Aorta (tissue), 5 donors: ENCODE data around the gene GNE. TPM values are rescaled to one million over a fixed set of nuclear protein-coding genes. Genes with fewer than 3 reads are reported as not detected.

ENCODE experiments used
- ATAC-seq: fragments of 200-7000 bp; cut with Tn5 transposase; one replicate; pipeline ENCODE4 v1.9.1; 2022; ENCODE audit warnings: moderate library complexity; ENCODE audit not compliant: low FRiP score
- DNase-seq, 2 donors: peaks; one replicate each; pipeline ENCODE4 v3.0.0-alpha.2; 2020
- H3K27ac ChIP-seq, 2 donors: one replicate each; pipeline ENCODE4 v1.5.1; 2013; ENCODE audit warnings: low read length in 2 of 2, mild to moderate bottlenecking in 2 of 2, moderate library complexity in 2 of 2, control low read depth in 1 of 2, inconsistent platforms in 1 of 2, low read depth in 1 of 2
- H3K27me3 ChIP-seq, 2 donors: one replicate each; pipeline ENCODE4 v1.6.1; 2013; ENCODE audit warnings: control low read depth in 1 of 2, low read length in 1 of 2, mild to moderate bottlenecking in 1 of 2, moderate library complexity in 1 of 2; ENCODE audit not compliant: insufficient read depth in 2 of 2, control insufficient read depth in 1 of 2
- H3K36me3 ChIP-seq, 2 donors: one replicate each; pipeline ENCODE4 v1.6.1; 2013; ENCODE audit warnings: control low read depth in 1 of 2, low read length in 1 of 2, mild to moderate bottlenecking in 1 of 2; ENCODE audit not compliant: insufficient read depth in 2 of 2, control insufficient read depth in 1 of 2
- H3K4me1 ChIP-seq, 2 donors: one replicate each; pipeline ENCODE4 v1.6.1; 2013; ENCODE audit warnings: low read length in 2 of 2, control low read depth in 1 of 2, mild to moderate bottlenecking in 1 of 2, moderate library complexity in 1 of 2; ENCODE audit not compliant: insufficient read depth in 2 of 2, control insufficient read depth in 1 of 2
- H3K4me3 ChIP-seq, 2 donors: one replicate each; pipeline ENCODE4 v1.5.1; 2013; ENCODE audit warnings: low read length in 2 of 2, control low read depth in 1 of 2, mild to moderate bottlenecking in 1 of 2
- H3K9me3 ChIP-seq: one replicate; pipeline ENCODE4 v1.6.1; 2013; ENCODE audit warnings: mild to moderate bottlenecking, low read length; ENCODE audit not compliant: control insufficient read depth
- WGBS, 2 donors: extraction: QIAGEN DNeasy Blood & Tissue Kit; methylation state at CpG; one replicate each; pipeline ENCODE4 v1.1.7; 2013; 5-methylcytosine and 5-hydroxymethylcytosine counted together
- intact Hi-C, 2 donors: fragments of 100-400 bp; cut with DNase I; formaldehyde crosslinking; loops; one replicate each; pipeline versions ENCODE4 v1.14.2 to v1.15.0; 2022
- polyA plus RNA-seq, 2 donors: library from polyadenylated mRNA; stranded (reverse); fragments of 200-250 nt; gene quantifications; one replicate each; pipeline ENCODE4 v1.2.3, GENCODE V29; 2013
- total RNA-seq, 2 donors: library from RNA; stranded (reverse); fragmentation: NEBNext Ultra II Directional; extraction: Animal tissue kit (Norgen Biotek cat#: 25700); gene quantifications; one replicate each; pipeline ENCODE4 v1.2.1, GENCODE V29; 2021
- donor health status: healthy with polysubstance abuse.
- donor health status: Bipolar disorder and iron deficiency.
- donor health status: DM: no; HTN: no; CAD: no.
- donor health status: DM: no; HTN: no; CAD: no.
- donor health status: DM: yes; HTN: yes; CAD: no.

Gene GNE
- total and polyA plus RNA-seq, 4 donors, result 7.1 to 21.2 (median 15.2) TPM

GRCh38 chr9:36210722-36211121 is 47.5 kb downstream of the GNE start:
- DNase-seq, result no peak
- Histone ChIP-seq H3K4me3 (no peak overlapping the region), H3K27ac (peak overlapping the region in 1 of 2 donors; percentile 35), H3K36me3 (no peaks in the 10 kb centered on the region), H3K9me3 (no peaks in the 10 kb centered on the region), H3K27me3 (no peaks in the 10 kb centered on the region), H3K4me1 (peaks cover 1 to 4% of the 10 kb centered on the region in 2 donors)
- intact Hi-C loops, result no loop called here
- ATAC-seq, result no peak
- 46 to 50% methylated on average over 8 of the region's 8 CpGs for WGBS, 2 donors

DNA sequence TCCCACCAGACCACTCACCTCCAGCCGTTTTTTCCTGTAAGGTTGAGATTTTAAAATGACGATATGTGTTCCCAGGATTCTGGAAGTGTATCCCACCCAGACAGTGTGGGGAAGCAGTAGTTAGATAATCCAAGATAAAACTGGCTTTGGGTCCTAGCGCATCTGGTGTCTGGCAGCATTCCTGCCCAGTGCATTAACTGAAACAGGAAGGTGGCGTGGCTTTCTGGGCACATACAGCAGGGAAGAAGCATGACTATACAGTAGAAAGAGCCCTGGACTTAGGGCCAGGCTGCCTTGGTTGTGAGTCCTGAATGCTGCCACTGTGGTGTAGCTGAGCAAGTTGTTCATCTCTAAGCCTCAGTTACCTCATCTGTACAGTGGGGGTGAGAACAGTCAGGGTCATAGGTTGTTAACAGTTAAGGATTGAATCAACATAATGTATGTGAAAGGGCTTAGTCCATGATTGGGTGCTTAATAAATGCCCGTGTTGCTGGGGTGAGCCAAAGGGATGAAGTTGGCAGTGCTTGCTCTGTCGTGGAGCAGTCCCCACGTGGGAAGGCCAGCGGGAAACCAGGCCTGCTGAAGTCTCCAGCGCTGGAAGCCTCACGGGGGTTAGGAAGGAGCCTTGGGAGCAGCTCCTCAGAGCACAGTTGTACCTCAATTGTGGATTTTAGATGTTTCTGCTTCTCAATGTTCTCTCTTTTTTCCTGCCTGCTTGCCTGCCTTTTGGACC is 49.6 kb downstream of the GNE start:
- WGBS, 2 donors, result 34 to 39% methylated on average over 10 of the region's 10 CpGs
- Histone ChIP-seq H3K36me3 (peaks cover 6 to 10% of the 10 kb centered on the region in 2 donors), H3K4me1 (peaks cover 1 to 4% of the 10 kb centered on the region in 2 donors), H3K27me3 (no peaks in the 10 kb centered on the region), H3K27ac (peak overlapping the region; percentile 52 to 84), H3K4me3 (no peak overlapping the region), H3K9me3 (no peaks in the 10 kb centered on the region)
- intact Hi-C loops, result no loop called here
- ATAC-seq (no peak), DNase-seq (no peak)

- H3K4me1 ChIP-seq, result peaks cover 1 to 4% of the 10 kb centered on the region in 2 donors
- ATAC-seq (no peak), DNase-seq (no peak)
- no peak overlapping the region for H3K4me3 ChIP-seq
- peak overlapping the region; percentile 52 to 75 for H3K27ac ChIP-seq
- peaks cover 8 to 10% of the 10 kb centered on the region in 2 donors for H3K36me3 ChIP-seq
- 44 to 52% methylated on average over 1 of the region's 1 CpG for WGBS, 2 donors
- intact Hi-C loops, result no loop called here
- H3K9me3 ChIP-seq, result no peaks in the 10 kb centered on the region
- no peaks in the 10 kb centered on the region for H3K27me3 ChIP-seq
Measured at GRCh38 chr9:36207546-36208012, 50.7 kb downstream of the GNE start.

DNA sequence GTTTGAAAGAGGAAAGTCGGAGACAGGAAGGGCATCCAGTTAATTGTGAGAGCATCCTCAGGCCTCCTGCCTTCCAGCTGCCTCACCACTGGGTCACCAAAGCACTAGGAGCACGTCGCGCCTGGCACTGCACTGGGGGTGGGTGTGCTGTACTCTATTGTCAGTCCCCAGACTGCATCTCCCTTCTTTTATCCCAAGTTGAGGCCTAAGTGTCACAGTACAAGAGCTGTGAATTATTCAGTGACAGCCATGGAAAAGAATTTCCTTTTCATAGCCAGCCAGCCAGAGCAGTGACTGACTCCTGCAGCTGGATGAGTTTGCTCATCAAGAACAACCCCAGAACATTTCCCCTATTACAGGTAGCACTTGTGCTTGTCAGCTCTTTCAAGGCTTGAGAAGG is 51.2 kb downstream of the GNE start:
- intact Hi-C loops, result no loop called here
- H3K27ac ChIP-seq, result peak overlapping the region in 1 of 2 donors; percentile 75
- peaks cover 1 to 4% of the 10 kb centered on the region in 2 donors for H3K4me1 ChIP-seq
- no peak overlapping the region for H3K4me3 ChIP-seq
- no peaks in the 10 kb centered on the region for H3K9me3 ChIP-seq
- WGBS, 2 donors, result 60 to 62% methylated on average over 4 of the region's 4 CpGs
- ATAC-seq, result no peak
- H3K36me3 ChIP-seq, result peaks cover 8 to 10% of the 10 kb centered on the region in 2 donors
- no peaks in the 10 kb centered on the region for H3K27me3 ChIP-seq
- DNase-seq, result no peak

DNA sequence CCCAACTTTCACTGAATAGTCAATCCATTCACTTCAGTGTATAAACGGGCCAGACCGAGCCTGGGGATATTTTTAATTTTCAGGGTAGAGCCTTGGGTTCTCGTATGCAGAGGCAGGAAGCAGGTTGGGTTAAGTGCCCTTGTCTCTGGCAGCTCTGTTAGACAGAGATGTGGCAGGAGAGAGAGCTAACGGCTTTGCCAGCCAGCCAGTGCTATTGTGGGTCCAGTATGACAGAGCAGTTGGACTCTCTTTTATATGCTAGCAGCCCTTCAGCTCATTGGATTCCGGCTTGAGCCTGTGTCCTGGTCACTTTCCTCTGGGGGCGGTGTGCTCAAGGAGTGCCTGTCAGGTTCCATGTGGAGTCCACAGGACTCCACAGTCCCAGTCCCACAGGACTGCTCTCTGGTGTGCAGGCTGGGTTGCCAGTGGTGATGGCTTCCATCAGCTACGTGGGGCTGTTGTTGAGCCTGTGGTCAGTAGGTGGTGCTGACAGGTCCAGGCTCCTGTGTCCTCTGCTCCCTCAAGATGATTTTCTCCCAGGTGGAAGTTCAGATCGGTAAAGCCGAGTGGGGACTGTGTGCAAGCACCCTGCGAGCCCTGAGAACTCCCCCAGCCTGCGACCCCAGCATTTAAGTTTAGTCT is 53.2 kb downstream of the GNE start:
- intact Hi-C loops, result no loop called here
- Histone ChIP-seq H3K36me3 (peaks cover 13 to 14% of the 10 kb centered on the region in 2 donors), H3K4me3 (no peak overlapping the region), H3K27me3 (no peaks in the 10 kb centered on the region), H3K27ac (peak overlapping the region in 1 of 2 donors; percentile 32), H3K9me3 (no peaks in the 10 kb centered on the region), H3K4me1 (peaks cover 1 to 4% of the 10 kb centered on the region in 2 donors)
- 84 to 85% methylated on average over 11 of the region's 11 CpGs for WGBS, 2 donors
- ATAC-seq (peak; percentile 21), DNase-seq (no peak)

DNA sequence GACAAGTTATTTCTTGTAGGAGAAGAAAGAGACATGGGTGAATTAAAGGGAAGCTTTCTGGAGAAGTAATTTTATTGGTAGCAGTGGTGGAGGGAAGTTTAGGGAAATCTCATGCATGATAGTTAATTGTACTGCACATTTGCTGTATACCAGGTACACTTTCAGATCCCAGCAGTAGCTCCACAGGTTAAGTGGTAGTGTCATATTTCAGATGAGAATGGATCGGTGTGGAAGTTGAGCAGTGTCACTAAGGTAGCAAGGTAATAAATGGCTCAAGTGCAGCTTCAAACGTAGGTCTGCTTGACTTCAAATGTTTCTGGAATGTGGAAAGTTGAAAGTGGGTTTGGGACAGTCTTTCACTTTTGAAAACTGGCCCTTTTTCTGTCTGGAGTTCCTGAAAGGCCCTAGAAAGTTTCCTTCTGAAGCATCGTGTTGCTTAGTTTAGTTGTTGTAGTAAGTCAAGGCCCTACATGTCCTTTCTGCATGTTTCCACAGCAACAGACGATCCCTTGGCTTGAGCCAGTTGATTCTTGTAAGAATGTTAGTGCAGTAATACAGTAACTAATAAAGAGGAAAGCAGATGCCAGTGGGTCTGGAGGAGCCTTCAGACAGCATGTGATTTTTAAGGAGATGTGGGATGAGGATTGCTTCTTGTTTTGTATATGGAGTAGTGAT is 63.8 kb downstream of the GNE start:
- Histone ChIP-seq H3K4me3 (no peak overlapping the region), H3K9me3 (no peaks in the 10 kb centered on the region), H3K27me3 (no peaks in the 10 kb centered on the region), H3K36me3 (peaks cover 3% of the 10 kb centered on the region in 2 donors), H3K27ac (peak overlapping the region in 1 of 2 donors; percentile 14), H3K4me1 (peaks cover 1 to 11% of the 10 kb centered on the region in 2 donors)
- intact Hi-C loops, result loop anchor here in 1 of 2 donors (5.0 kb wide), 1 partner anchor 138 kb away; no protein-coding TSS in a partner anchor
- 27 to 29% methylated on average over 4 of the region's 4 CpGs for WGBS, 2 donors
- ATAC-seq (no peak), DNase-seq (no peak)

- DNase-seq (no peak), ATAC-seq (no peak)
- intact Hi-C loops, result loop anchor here in 1 of 2 donors (5.0 kb wide), 1 partner anchor 139 kb away; no protein-coding TSS in a partner anchor
- H3K27ac ChIP-seq, result no peak overlapping the region
- H3K4me1 ChIP-seq, result peaks cover 1 to 11% of the 10 kb centered on the region in 2 donors
- H3K9me3 ChIP-seq, result no peaks in the 10 kb centered on the region
- H3K27me3 ChIP-seq, result no peaks in the 10 kb centered on the region
- H3K4me3 ChIP-seq, result no peak overlapping the region
- peaks cover 0 to 3% of the 10 kb centered on the region in 2 donors for H3K36me3 ChIP-seq
- WGBS, 2 donors, result 61 to 75% methylated on average over 3 of the region's 3 CpGs
Measured at GRCh38 chr9:36193023-36193422, 65.2 kb downstream of the GNE start.

- ATAC-seq, result no peak
- Histone ChIP-seq H3K27ac (no peak overlapping the region), H3K9me3 (no peaks in the 10 kb centered on the region), H3K4me3 (peak overlapping the region; percentile 72 to 95), H3K27me3 (no peaks in the 10 kb centered on the region), H3K36me3 (peaks cover 0 to 3% of the 10 kb centered on the region in 2 donors), H3K4me1 (peaks cover 1 to 11% of the 10 kb centered on the region in 2 donors)
- 59 to 62% methylated on average over 4 of the region's 4 CpGs for WGBS, 2 donors
- no peak for DNase-seq
- intact Hi-C loops, result loop anchor here in 1 of 2 donors (5.0 kb wide), 1 partner anchor 140 kb away; no protein-coding TSS in a partner anchor
Measured at GRCh38 chr9:36192196-36192595, 66.1 kb downstream of the GNE start.
